ENCODE measurements around the gene GRAMD1B. TPM values are rescaled to one million over a fixed set of nuclear protein-coding genes. Genes with fewer than 3 reads are reported as not detected.

GRAMD1B gene
- total RNA-seq, 2 experiments from 2014 or later: 16.1 to 21.8 TPM

DNA sequence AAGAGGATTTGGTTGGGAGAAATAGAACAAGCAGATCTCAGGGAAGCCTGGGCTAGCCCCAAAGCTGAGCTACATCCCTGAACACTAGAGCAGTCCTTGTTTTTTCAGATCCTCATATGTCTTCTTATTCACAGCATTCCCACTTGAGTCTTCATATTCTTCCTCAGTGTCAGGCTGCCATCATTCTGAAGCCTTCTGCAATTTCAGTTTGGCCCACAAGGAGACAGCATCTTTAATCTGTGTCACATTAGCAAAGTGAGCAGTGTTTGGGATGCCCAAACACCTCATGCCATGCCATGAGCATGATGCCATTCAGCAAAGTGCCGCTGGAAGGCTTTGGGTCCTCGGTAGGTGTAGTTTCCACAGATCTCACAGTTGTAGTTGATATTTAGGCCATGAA lies 167.8 kb downstream of the GRAMD1B start:
- intact Hi-C loops (cut with DNase I, micrococcal nuclease): no loop called here
- DNase-seq: no peak
- no peaks in the 10 kb centered on the region for H3K27me3 ChIP-seq (ENCODE audit: control insufficient read depth in 1 of 2, insufficient read depth in 2 of 2, low read length in 2 of 2)
- Mint-ChIP-seq H3K27me3 (no peaks in the 10 kb centered on the region), H3K9me3 (no peaks in the 10 kb centered on the region), H3K27ac (no peak overlapping the region), H3K36me3 (ENCODE audit: low read depth) (peaks cover 39% of the 10 kb centered on the region), H3K4me3 (no peak overlapping the region), H3K4me1 (ENCODE audit: low read depth) (no peaks in the 10 kb centered on the region)
- POLR2A ChIA-PET: no interaction called here
- no peak for TF ChIP-seq CTCF (IDR thresholded peaks at IDR 0.05)
- no peaks in the 10 kb centered on the region for H3K9me3 ChIP-seq (ENCODE audit: control insufficient read depth in 1 of 2, insufficient read depth in 1 of 2, low read length in 2 of 2)
- H3K27ac ChIP-seq (ENCODE audit: low read depth in 1 of 2, low read length in 2 of 2): no peak overlapping the region
- CTCF ChIA-PET: interaction anchor here (1.0 kb wide), 1 partner anchor 18 kb away, joined by 5 read pairs; no protein-coding TSS in a partner anchor
- H3K4me3 ChIP-seq (ENCODE audit: low read length): no peak overlapping the region
- ATAC-seq (ENCODE audit: poor library complexity): no peak
- H3K36me3 ChIP-seq (ENCODE audit: insufficient read depth, low read length): peaks cover 15% of the 10 kb centered on the region
- no peaks in the 10 kb centered on the region for H3K4me1 ChIP-seq (ENCODE audit: insufficient read depth, low read length)

DNA sequence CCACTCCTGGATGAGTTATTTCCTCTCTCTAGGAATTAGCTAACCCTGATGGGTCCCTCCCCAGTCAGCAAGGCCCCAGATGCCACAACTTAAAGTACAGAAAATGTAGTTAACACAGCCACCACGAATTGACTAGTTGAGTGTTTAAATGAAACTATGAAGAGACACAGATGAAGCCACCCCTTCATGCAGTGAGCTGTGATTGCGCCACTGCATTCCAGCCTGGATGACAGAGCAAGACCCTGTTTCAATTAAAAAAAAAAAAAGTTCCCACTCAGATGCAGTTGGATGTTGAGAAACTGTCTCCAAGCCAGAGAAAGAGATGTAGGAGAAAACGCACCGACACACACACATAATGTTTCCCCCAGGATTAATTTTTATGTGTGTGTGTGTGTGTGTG lies 171.1 kb downstream of the GRAMD1B start:
- H3K27me3 ChIP-seq (ENCODE audit: control insufficient read depth in 1 of 2, insufficient read depth in 2 of 2, low read length in 2 of 2): no peaks in the 10 kb centered on the region
- intact Hi-C loops (cut with DNase I, micrococcal nuclease): no loop called here

GRCh38 chr11:123601743-123602142 lies 171.7 kb downstream of the GRAMD1B start:
- ATAC-seq (ENCODE audit: poor library complexity): no peak
- CTCF ChIA-PET: no interaction called here
- Histone ChIP-seq H3K4me3 (ENCODE audit: low read length) (no peak overlapping the region), H3K9me3 (ENCODE audit: control insufficient read depth in 1 of 2, insufficient read depth in 1 of 2, low read length in 2 of 2) (no peaks in the 10 kb centered on the region), H3K27me3 (ENCODE audit: control insufficient read depth in 1 of 2, insufficient read depth in 2 of 2, low read length in 2 of 2) (no peaks in the 10 kb centered on the region), H3K27ac (ENCODE audit: low read depth in 1 of 2, low read length in 2 of 2) (no peak overlapping the region), H3K4me1 (ENCODE audit: insufficient read depth, low read length) (no peaks in the 10 kb centered on the region), H3K36me3 (ENCODE audit: insufficient read depth, low read length) (peaks cover 29% of the 10 kb centered on the region)
- POLR2A ChIA-PET: no interaction called here
- no peak for DNase-seq
- Mint-ChIP-seq H3K36me3 (ENCODE audit: low read depth) (peaks cover 64% of the 10 kb centered on the region), H3K4me3 (no peak overlapping the region), H3K4me1 (ENCODE audit: low read depth) (no peaks in the 10 kb centered on the region), H3K27me3 (no peaks in the 10 kb centered on the region), H3K27ac (no peak overlapping the region), H3K9me3 (no peaks in the 10 kb centered on the region)
- TF ChIP-seq CTCF (IDR thresholded peaks at IDR 0.05): no peak
- intact Hi-C loops (cut with DNase I, micrococcal nuclease): no loop called here

More for the DNA sequence above, 171.1 kb downstream of the GRAMD1B start:
- ChIA-PET CTCF (no interaction called here), POLR2A (no interaction called here)
- H3K36me3 Mint-ChIP-seq (ENCODE audit: low read depth): peaks cover 59% of the 10 kb centered on the region
- peaks cover 28% of the 10 kb centered on the region for H3K36me3 ChIP-seq (ENCODE audit: insufficient read depth, low read length)
- H3K9me3 Mint-ChIP-seq: no peaks in the 10 kb centered on the region
- no peak overlapping the region for H3K4me3 Mint-ChIP-seq
- DNase-seq (no peak), ATAC-seq (ENCODE audit: poor library complexity) (no peak)
- H3K27ac Mint-ChIP-seq: no peak overlapping the region
- H3K4me3 ChIP-seq (ENCODE audit: low read length): no peak overlapping the region
- TF ChIP-seq CTCF (IDR thresholded peaks at IDR 0.05): no peak
- H3K4me1 ChIP-seq (ENCODE audit: insufficient read depth, low read length): no peaks in the 10 kb centered on the region
- H3K9me3 ChIP-seq (ENCODE audit: control insufficient read depth in 1 of 2, insufficient read depth in 1 of 2, low read length in 2 of 2): no peaks in the 10 kb centered on the region
- H3K4me1 Mint-ChIP-seq (ENCODE audit: low read depth): no peaks in the 10 kb centered on the region
- H3K27me3 Mint-ChIP-seq: no peaks in the 10 kb centered on the region
- H3K27ac ChIP-seq (ENCODE audit: low read depth in 1 of 2, low read length in 2 of 2): no peak overlapping the region

Data from CD4-positive, alpha-beta T cell (primary cell).